HepG2 (cell line): Measurements from ENCODE around the gene MGAT2. TPM values are rescaled to one million over a fixed set of nuclear protein-coding genes. Genes with fewer than 3 reads are reported as not detected.
A peak's percentile ranks its signal among the peaks of the same experiment; 100 is the strongest.

Experiments used
- BCL6 ChIP-seq: IDR thresholded peaks from 2 replicates; pipeline ENCODE4 v1.6.1; 2016; ENCODE audit warnings: missing genetic modification reagents, missing compliant biosample characterization
- E2F2 ChIP-seq: sonication (generic); formaldehyde crosslinking; IDR thresholded peaks from 2 replicates; pipeline ENCODE4 v1.4.0; 2020; ENCODE audit warnings: missing genetic modification reagents, borderline replicate concordance
- ETV5 ChIP-seq: IDR thresholded peaks from 2 replicates; pipeline ENCODE4 v1.6.1; 2018; ENCODE audit warnings: missing biosample characterization, missing genetic modification reagents, inconsistent platforms, borderline replicate concordance
- FOXO1 ChIP-seq: sonication (generic); formaldehyde crosslinking; IDR thresholded peaks from 2 replicates; pipeline ENCODE4 v1.4.0; 2020; ENCODE audit warnings: missing genetic modification reagents
- IKZF5 ChIP-seq: IDR thresholded peaks from 2 replicates; pipeline ENCODE4 v1.6.1; 2018; ENCODE audit warnings: missing genetic modification reagents, mild to moderate bottlenecking, missing compliant biosample characterization
- JUND ChIP-seq: sonication (generic); formaldehyde crosslinking; IDR thresholded peaks from 2 replicates; pipeline ENCODE4 v1.8.0; 2022; ENCODE audit warnings: mild to moderate bottlenecking, missing genetic modification reagents
- RBAK ChIP-seq: sonication (generic); formaldehyde crosslinking; IDR thresholded peaks from 2 replicates; pipeline ENCODE4 v1.5.1; 2020; ENCODE audit warnings: mild to moderate bottlenecking, missing genetic modification reagents
- RBFOX2 ChIP-seq: fragments of 200-400 bp; formaldehyde crosslinking; IDR thresholded peaks from 2 replicates; pipeline ENCODE4 v1.6.1; 2017; ENCODE audit warnings: low read depth, mild to moderate bottlenecking, low read length
- REXO4 ChIP-seq: sonication (generic); formaldehyde crosslinking; IDR thresholded peaks from 2 replicates; pipeline ENCODE4 v1.8.0; 2022; ENCODE audit warnings: missing genetic modification reagents, mild to moderate bottlenecking, borderline replicate concordance
- SMARCC2 ChIP-seq: fragments of 450-650 bp; IDR thresholded peaks from 2 replicates; pipeline ENCODE4 v1.6.1; 2017; ENCODE audit warnings: antibody characterized with exemption, mild to moderate bottlenecking
- SP5 ChIP-seq: IDR thresholded peaks from 2 replicates; pipeline ENCODE4 v1.6.1; 2016; ENCODE audit warnings: low read depth, borderline replicate concordance
- STAG1 ChIP-seq: sonication (generic); formaldehyde crosslinking; IDR thresholded peaks from 2 replicates; pipeline ENCODE4 v1.4.0; 2020; ENCODE audit warnings: missing genetic modification reagents
- TARDBP ChIP-seq: sonication (generic); formaldehyde crosslinking; IDR thresholded peaks from 2 replicates; pipeline ENCODE4 v1.8.0; 2022; ENCODE audit warnings: mild to moderate bottlenecking, missing genetic modification reagents
- ZBTB42 ChIP-seq: sonication (generic); formaldehyde crosslinking; IDR thresholded peaks from 2 replicates; pipeline ENCODE4 v1.5.0; 2020; ENCODE audit warnings: mild to moderate bottlenecking, missing genetic modification reagents
- ZBTB43 ChIP-seq: sonication (generic); formaldehyde crosslinking; conservative IDR thresholded peaks from 2 replicates; pipeline ENCODE4 v1.4.0; 2020; ENCODE audit warnings: missing genetic modification reagents
- ZFP41 ChIP-seq: sonication (generic); formaldehyde crosslinking; IDR thresholded peaks from 2 replicates; pipeline ENCODE4 v1.4.0; 2020; ENCODE audit warnings: mild to moderate bottlenecking, missing genetic modification reagents, borderline replicate concordance
- ZKSCAN1 ChIP-seq: fragments of 150-350 bp; IDR thresholded peaks from 2 replicates; pipeline ENCODE4 v1.6.1; 2014; ENCODE audit warnings: low read length
- ZNF205 ChIP-seq: IDR thresholded peaks from 2 replicates; pipeline ENCODE4 v1.6.1; 2018; ENCODE audit warnings: missing biosample characterization, missing genetic modification reagents
- ZNF44 ChIP-seq: sonication (generic); formaldehyde crosslinking; IDR thresholded peaks from 2 replicates; pipeline ENCODE4 v1.5.1; 2020; ENCODE audit warnings: mild to moderate bottlenecking, missing genetic modification reagents
- ZNF460 ChIP-seq: sonication (generic); formaldehyde crosslinking; IDR thresholded peaks from 2 replicates; pipeline ENCODE4 v1.5.1; 2020; ENCODE audit warnings: missing genetic modification reagents, mild to moderate bottlenecking, borderline replicate concordance
- ZNF543 ChIP-seq: sonication (generic); formaldehyde crosslinking; IDR thresholded peaks from 2 replicates; pipeline ENCODE4 v1.4.0; 2020; ENCODE audit warnings: mild to moderate bottlenecking, missing genetic modification reagents
- ZNF547 ChIP-seq: sonication (generic); formaldehyde crosslinking; IDR thresholded peaks from 2 replicates; pipeline ENCODE4 v1.5.1; 2020; ENCODE audit warnings: mild to moderate bottlenecking, missing genetic modification reagents
- ZNF7 ChIP-seq: IDR thresholded peaks from 2 replicates; pipeline ENCODE4 v1.6.1; 2016; ENCODE audit warnings: missing biosample characterization, missing genetic modification reagents
- ZNF879 ChIP-seq: sonication (generic); formaldehyde crosslinking; IDR thresholded peaks from 2 replicates; pipeline ENCODE4 v1.8.1; 2023; ENCODE audit warnings: missing genetic modification reagents
- ZSCAN21 ChIP-seq: sonication (generic); formaldehyde crosslinking; IDR thresholded peaks from 2 replicates; pipeline ENCODE4 v1.8.0; 2022; ENCODE audit warnings: mild to moderate bottlenecking, missing genetic modification reagents, moderate library complexity, borderline replicate concordance
- polyA plus RNA-seq, 8 experiments: library from polyadenylated mRNA; depleted of rRNA in 3 of 8; stranded (reverse) in 7 of 8; unstranded in 1 of 8; fragments of >200 nt; fragmentation: Illumina TruSeq in 4 of 8; extraction: Trizol in 4 of 8; gene quantifications; 2 replicates each; pipeline versions ENCODE4 v1.2.1 to v1.2.3, GENCODE V29; 2011 to 2016; ENCODE audit warnings: low read depth in 4 of 8, missing spikeins in 1 of 8, mixed read lengths in 1 of 8; ENCODE audit not compliant: insufficient read depth in 1 of 8
- total RNA-seq, 5 experiments: library from RNA; depleted of rRNA; stranded (reverse); fragments of >200 nt; fragmentation: Illumina TruSeq; extraction: Trizol; gene quantifications; 2 replicates each; pipeline ENCODE4 v1.2.3, GENCODE V29; 2016; ENCODE audit warnings: low read depth in 1 of 5
- TF ChIP-seq, protein P1 (sequence below): sonication (generic); formaldehyde crosslinking; IDR thresholded peaks from 2 replicates; pipeline ENCODE4 v1.4.0; 2020; ENCODE audit warnings: low read depth, missing genetic modification reagents

MGAT2 gene
- total and polyA plus RNA-seq, 2 of the 13 experiments (the other 11 are each of a cell fraction or from before 2014, with no cell fraction given), result 12.9 to 51.9 TPM

GRCh38 chr14:49641697-49642129 lies 21.1 kb downstream of the MGAT2 start (continued):
- TF ChIP-seq ZNF460, result peak; percentile 55; the same call in 1 of the 2 replicates
- TF ChIP-seq STAG1 (CRISPR knock-in tag), result peak; percentile 40; the same call in 1 of the 2 replicates
- TF ChIP-seq BCL6 (CRISPR knock-in tag), result peak; percentile 79
- TF ChIP-seq ZBTB43 (CRISPR knock-in tag), result peak; percentile 83; the same call in 1 of the 2 replicates
- TF ChIP-seq RBAK, result no peak
- no peak for TF ChIP-seq ZBTB42 (CRISPR knock-in tag)
- 0 out of 2 replicates have a peak, but pooled peaks have one; percentile 38 for TF ChIP-seq ZNF205
- TF ChIP-seq TARDBP (CRISPR knock-in tag), result peak; percentile 88
- TF ChIP-seq SMARCC2, result no peak
- peak; percentile 98 for TF ChIP-seq FOXO1 (CRISPR knock-in tag)
- no peak; the same call in 1 of the 2 replicates for TF ChIP-seq SP5
- peak; percentile 92 for TF ChIP-seq IKZF5 (CRISPR knock-in tag)
- no peak for TF ChIP-seq ZNF879 (CRISPR knock-in tag)
- TF ChIP-seq, protein P1, sequence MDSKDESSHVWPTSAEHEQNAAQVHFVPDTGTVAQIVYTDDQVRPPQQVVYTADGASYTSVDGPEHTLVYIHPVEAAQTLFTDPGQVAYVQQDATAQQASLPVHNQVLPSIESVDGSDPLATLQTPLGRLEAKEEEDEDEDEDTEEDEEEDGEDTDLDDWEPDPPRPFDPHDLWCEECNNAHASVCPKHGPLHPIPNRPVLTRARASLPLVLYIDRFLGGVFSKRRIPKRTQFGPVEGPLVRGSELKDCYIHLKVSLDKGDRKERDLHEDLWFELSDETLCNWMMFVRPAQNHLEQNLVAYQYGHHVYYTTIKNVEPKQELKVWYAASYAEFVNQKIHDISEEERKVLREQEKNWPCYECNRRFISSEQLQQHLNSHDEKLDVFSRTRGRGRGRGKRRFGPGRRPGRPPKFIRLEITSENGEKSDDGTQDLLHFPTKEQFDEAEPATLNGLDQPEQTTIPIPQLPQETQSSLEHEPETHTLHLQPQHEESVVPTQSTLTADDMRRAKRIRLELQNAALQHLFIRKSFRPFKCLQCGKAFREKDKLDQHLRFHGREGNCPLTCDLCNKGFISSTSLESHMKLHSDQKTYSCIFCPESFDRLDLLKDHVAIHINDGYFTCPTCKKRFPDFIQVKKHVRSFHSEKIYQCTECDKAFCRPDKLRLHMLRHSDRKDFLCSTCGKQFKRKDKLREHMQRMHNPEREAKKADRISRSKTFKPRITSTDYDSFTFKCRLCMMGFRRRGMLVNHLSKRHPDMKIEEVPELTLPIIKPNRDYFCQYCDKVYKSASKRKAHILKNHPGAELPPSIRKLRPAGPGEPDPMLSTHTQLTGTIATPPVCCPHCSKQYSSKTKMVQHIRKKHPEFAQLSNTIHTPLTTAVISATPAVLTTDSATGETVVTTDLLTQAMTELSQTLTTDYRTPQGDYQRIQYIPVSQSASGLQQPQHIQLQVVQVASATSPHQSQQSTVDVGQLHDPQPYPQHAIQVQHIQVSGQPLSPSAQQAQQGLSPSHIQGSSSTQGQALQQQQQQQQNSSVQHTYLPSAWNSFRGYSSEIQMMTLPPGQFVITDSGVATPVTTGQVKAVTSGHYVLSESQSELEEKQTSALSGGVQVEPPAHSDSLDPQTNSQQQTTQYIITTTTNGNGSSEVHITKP (CRISPR knock-in tag), result peak; percentile 43; the same call in 1 of the 2 replicates
- no peak for TF ChIP-seq REXO4 (CRISPR knock-in tag)
- no peak for TF ChIP-seq ZNF543 (CRISPR knock-in tag)
- peak; percentile 58; the same call in 1 of the 2 replicates for TF ChIP-seq ZNF7
- TF ChIP-seq ZKSCAN1, result no peak
- no peak for TF ChIP-seq ZFP41 (CRISPR knock-in tag)
- TF ChIP-seq JUND (CRISPR knock-in tag), result peak; percentile 73
- TF ChIP-seq ZNF547 (CRISPR knock-in tag), result no peak
- peak; percentile 60; the same call in 1 of the 2 replicates for TF ChIP-seq ETV5
- no peak for TF ChIP-seq ZSCAN21 (CRISPR knock-in tag)
- TF ChIP-seq ZNF44 (CRISPR knock-in tag), result no peak
- 0 out of 2 replicates have a peak, but pooled peaks have one; percentile 25 for TF ChIP-seq RBFOX2
- TF ChIP-seq E2F2, result no peak
